ENCODE results near the gene CARD11.

Gene CARD11

DNA sequence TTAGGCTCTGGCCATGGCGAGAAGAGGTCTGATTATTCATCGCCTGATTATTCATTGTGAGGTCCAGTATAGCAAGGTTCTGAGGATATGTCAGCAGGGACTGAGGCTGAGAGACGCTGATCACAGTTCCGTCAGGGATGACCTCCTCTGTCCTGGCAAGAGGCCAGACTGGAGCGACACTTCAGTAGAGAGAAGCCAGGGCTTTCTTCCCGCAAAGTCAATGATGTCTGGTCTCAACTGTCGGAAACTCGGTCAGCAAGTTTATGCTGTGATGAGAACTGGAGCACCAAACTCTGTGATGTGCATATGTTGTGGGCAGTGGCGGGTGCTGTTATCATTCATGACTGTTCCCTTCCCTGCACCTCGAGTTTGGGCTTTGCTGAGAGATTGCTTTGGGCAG lies 170.5 kb downstream of the CARD11 start:
- no peak for TF ChIP-seq FOXP2 (optimal IDR thresholded peaks at IDR 0.05; ENCODE audit: borderline replicate concordance, extremely low read depth, extremely low read length, insufficient read depth)

- no peak for TF ChIP-seq POLR2AphosphoS5 (IDR thresholded peaks at IDR 0.05; ENCODE audit: low read depth, low read length)
- TF ChIP-seq, protein P1, sequence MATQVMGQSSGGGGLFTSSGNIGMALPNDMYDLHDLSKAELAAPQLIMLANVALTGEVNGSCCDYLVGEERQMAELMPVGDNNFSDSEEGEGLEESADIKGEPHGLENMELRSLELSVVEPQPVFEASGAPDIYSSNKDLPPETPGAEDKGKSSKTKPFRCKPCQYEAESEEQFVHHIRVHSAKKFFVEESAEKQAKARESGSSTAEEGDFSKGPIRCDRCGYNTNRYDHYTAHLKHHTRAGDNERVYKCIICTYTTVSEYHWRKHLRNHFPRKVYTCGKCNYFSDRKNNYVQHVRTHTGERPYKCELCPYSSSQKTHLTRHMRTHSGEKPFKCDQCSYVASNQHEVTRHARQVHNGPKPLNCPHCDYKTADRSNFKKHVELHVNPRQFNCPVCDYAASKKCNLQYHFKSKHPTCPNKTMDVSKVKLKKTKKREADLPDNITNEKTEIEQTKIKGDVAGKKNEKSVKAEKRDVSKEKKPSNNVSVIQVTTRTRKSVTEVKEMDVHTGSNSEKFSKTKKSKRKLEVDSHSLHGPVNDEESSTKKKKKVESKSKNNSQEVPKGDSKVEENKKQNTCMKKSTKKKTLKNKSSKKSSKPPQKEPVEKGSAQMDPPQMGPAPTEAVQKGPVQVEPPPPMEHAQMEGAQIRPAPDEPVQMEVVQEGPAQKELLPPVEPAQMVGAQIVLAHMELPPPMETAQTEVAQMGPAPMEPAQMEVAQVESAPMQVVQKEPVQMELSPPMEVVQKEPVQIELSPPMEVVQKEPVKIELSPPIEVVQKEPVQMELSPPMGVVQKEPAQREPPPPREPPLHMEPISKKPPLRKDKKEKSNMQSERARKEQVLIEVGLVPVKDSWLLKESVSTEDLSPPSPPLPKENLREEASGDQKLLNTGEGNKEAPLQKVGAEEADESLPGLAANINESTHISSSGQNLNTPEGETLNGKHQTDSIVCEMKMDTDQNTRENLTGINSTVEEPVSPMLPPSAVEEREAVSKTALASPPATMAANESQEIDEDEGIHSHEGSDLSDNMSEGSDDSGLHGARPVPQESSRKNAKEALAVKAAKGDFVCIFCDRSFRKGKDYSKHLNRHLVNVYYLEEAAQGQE (IDR thresholded peaks at IDR 0.05; ENCODE audit: insufficient read depth in 1 of 2, low read depth in 2 of 2, low read length in 2 of 2): no peak
- TF ChIP-seq SIN3A (IDR thresholded peaks at IDR 0.05; ENCODE audit: borderline replicate concordance, insufficient read depth, low read length): no peak
- no peak for TF ChIP-seq TAF1 (IDR thresholded peaks at IDR 0.05; ENCODE audit: borderline replicate concordance, insufficient read depth, low read length)
- TF ChIP-seq FOXP2 (optimal IDR thresholded peaks at IDR 0.05; ENCODE audit: borderline replicate concordance, extremely low read depth, extremely low read length, insufficient read depth): no peak
These were observed 171.3 kb downstream of the CARD11 start for GRCh38 chr7:2872296-2872874.

- no peak for TF ChIP-seq FOXP2 (optimal IDR thresholded peaks at IDR 0.05; ENCODE audit: borderline replicate concordance, extremely low read depth, extremely low read length, insufficient read depth)
- no peak for TF ChIP-seq POLR2AphosphoS5 (IDR thresholded peaks at IDR 0.05; ENCODE audit: low read depth, low read length)
- no peak for TF ChIP-seq TAF1 (IDR thresholded peaks at IDR 0.05; ENCODE audit: borderline replicate concordance, insufficient read depth, low read length)
- no peak for TF ChIP-seq SIN3A (IDR thresholded peaks at IDR 0.05; ENCODE audit: borderline replicate concordance, insufficient read depth, low read length)
- TF ChIP-seq, protein P1 (IDR thresholded peaks at IDR 0.05; ENCODE audit: insufficient read depth in 1 of 2, low read depth in 2 of 2, low read length in 2 of 2): no peak
These were observed 173.2 kb downstream of the CARD11 start for GRCh38 chr7:2870471-2870931.

- TF ChIP-seq POLR2AphosphoS5 (IDR thresholded peaks at IDR 0.05; ENCODE audit: low read depth, low read length) (no peak), SIN3A (IDR thresholded peaks at IDR 0.05; ENCODE audit: borderline replicate concordance, insufficient read depth, low read length) (no peak), TAF1 (IDR thresholded peaks at IDR 0.05; ENCODE audit: borderline replicate concordance, insufficient read depth, low read length) (no peak)
- TF ChIP-seq, protein P1 (IDR thresholded peaks at IDR 0.05; ENCODE audit: insufficient read depth in 1 of 2, low read depth in 2 of 2, low read length in 2 of 2): no peak
These were observed 173.7 kb downstream of the CARD11 start for GRCh38 chr7:2869981-2870380.

DNA sequence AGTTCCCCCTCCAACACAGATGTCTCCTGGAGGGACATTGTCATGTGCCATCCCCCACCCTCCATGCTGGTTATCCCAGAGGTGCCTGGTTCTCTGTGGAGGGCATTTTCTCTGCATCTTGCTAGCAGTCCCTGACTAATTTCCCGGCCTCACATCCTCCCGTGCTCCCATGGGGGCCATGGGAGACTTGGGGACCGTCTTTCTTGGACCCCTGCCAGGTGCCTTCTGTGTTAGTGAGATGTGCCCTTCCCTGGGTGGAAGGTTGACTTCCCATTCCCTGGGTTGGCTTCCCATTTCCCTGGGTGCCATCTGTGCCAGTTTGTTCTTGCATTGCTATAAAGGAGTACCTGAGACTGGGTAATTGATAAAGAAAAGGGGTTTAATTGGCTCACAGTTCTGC lies 177.1 kb downstream of the CARD11 start:
- TF ChIP-seq TAF1 (IDR thresholded peaks at IDR 0.05; ENCODE audit: borderline replicate concordance, insufficient read depth, low read length): no peak
- TF ChIP-seq POLR2AphosphoS5 (IDR thresholded peaks at IDR 0.05; ENCODE audit: low read depth, low read length): no peak

DNA sequence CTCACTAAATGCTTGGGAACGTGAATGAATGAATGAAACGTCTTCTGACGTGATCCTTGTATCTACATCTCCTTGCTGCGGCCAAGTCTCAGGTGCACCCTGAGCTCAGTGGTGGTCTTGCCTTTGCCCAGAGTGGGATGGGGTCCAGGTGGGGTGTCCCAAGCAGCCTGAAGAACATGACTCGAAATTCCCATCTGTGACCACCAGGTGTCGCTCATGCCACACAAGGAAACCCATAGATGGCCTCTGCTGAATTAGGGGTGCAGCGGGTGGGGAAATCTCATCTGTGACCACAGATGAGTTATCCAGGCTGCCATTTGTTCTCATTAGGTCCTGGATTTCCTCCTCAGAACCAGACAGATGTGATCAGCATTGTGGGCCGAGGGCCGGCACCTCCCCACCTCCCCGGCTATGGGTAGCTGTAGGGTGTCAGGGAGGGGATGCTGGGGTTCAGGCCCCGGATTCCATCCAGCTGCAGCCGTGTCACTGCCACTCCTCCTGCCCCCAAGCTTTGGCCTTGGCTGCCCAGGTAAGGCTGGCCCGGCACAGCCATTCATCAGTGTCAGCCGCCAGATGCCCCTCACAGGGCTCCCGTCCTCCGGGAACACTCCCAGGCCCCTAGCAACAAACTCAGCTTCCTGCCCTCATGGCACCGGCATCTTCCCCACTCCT lies 178.5 kb downstream of the CARD11 start:
- peak; percentile 30; the same call in 1 of the 2 replicates for TF ChIP-seq TAF1 (IDR thresholded peaks at IDR 0.05; ENCODE audit: borderline replicate concordance, insufficient read depth, low read length)
- peak; percentile 28 for TF ChIP-seq FOXP2 (optimal IDR thresholded peaks at IDR 0.05; ENCODE audit: borderline replicate concordance, extremely low read depth, extremely low read length, insufficient read depth)
- TF ChIP-seq SIN3A (IDR thresholded peaks at IDR 0.05; ENCODE audit: borderline replicate concordance, insufficient read depth, low read length): no peak

Measured in PFSK-1 (cell line).